GM12873 (cell line): ENCODE measurements around the gene TLE5.

ENCODE experiments used
- TF ChIP-seq, protein P1 (sequence below): IDR thresholded peaks from 2 replicates; pipeline ENCODE4 v1.5.1; 2012; ENCODE audit warnings: low read depth, mild to moderate bottlenecking, moderate library complexity, low read length, control low read depth; ENCODE audit not compliant: insufficient read depth; ENCODE audit errors: missing control alignments

TLE5 gene

DNA sequence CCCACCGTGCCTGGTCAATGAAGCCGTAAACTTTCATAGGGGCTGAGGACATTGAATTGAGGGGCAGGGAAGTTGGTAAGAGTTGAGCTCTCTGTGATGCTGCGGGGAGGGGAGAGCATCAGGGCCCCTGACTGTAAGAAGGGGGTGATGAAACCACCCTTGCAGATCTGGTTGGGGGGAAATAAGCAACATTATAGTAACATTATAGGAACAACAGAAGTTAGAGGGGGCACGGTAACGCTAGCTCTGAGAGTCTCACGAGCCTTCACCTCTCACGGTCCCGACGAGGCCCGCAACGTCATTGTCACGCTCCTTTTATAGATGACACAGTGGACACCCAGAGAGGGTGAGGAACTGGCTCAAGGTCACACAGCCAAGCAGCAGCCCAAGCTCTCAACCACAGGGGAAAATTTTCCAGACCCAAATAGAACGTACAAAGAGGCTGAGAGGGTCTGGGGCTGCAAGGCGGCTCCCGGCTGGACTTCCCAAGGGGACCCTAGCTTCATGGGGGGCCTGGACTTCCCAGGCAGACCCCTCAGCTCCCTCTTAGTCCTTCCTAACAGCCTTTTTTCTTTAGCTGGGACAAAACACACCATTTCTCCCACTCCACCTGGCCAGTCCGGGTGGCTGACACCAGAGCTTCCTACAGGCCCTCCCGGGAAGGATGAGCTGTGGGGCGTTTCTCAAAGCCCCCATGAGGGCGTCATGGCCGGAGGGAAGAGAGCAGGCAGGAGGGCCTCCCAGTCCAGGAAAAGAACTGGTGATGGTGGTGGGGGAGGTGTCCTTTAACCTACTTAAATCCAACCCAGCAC is 4.1 kb downstream of the TLE5 start:
- TF ChIP-seq, protein P1, sequence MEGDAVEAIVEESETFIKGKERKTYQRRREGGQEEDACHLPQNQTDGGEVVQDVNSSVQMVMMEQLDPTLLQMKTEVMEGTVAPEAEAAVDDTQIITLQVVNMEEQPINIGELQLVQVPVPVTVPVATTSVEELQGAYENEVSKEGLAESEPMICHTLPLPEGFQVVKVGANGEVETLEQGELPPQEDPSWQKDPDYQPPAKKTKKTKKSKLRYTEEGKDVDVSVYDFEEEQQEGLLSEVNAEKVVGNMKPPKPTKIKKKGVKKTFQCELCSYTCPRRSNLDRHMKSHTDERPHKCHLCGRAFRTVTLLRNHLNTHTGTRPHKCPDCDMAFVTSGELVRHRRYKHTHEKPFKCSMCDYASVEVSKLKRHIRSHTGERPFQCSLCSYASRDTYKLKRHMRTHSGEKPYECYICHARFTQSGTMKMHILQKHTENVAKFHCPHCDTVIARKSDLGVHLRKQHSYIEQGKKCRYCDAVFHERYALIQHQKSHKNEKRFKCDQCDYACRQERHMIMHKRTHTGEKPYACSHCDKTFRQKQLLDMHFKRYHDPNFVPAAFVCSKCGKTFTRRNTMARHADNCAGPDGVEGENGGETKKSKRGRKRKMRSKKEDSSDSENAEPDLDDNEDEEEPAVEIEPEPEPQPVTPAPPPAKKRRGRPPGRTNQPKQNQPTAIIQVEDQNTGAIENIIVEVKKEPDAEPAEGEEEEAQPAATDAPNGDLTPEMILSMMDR, result no peak

DNA sequence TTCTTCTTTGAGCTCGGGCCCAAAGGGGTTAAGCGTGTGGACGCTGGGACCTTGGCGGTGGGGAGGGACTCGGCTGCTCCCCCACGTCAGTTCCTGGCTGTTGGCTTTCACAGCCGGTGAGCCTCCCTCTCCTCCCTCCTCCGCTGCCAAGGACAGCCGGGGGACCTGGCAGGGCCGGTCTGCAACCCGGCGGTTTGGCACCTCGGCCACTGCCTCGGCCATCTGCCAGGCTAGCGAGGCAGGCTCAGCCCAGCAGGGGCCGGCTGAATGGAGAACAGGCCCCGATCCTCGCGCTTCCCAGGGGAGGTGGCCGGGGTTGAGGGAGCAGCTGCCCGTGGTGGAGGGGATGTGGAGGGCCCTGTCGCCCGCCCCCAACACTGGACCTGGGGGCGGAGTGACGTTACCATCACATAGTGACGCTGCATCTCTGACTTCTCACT is 5.0 kb downstream of the TLE5 start:
- TF ChIP-seq, protein P1, result no peak

DNA sequence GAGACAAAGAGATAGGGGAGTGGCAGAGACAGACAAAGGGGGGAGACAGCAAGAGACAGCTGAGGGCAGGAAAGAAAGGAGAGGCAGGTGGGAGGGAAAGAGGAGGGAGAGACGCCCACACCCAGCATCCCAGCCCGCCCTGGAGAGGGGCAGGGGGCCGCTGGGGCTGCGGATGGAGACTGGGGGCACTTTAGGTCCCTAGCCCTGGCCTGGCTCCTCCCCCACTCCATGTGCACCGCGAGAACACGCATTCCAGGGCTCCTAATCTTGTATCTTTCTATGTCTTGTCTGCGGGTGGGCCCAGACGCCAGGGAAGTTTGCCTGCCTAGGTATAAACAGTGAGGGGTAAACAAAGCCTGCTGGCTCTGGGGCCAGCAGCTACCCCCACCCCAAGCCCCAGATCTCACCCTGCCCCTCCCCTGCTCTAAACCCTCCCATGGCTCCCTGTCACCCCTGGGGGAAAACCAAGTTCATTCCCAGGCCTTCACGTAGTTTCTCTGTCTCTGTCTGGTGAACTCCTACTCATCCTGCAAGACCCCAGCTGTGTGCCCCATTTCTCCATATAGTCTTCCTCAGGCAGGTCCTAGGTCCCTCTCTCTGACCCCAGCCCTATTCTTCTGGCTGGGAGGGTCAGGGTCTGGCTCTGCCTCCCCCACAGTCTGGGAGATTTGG is 5.7 kb downstream of the TLE5 start:
- TF ChIP-seq, protein P1, result no peak

DNA sequence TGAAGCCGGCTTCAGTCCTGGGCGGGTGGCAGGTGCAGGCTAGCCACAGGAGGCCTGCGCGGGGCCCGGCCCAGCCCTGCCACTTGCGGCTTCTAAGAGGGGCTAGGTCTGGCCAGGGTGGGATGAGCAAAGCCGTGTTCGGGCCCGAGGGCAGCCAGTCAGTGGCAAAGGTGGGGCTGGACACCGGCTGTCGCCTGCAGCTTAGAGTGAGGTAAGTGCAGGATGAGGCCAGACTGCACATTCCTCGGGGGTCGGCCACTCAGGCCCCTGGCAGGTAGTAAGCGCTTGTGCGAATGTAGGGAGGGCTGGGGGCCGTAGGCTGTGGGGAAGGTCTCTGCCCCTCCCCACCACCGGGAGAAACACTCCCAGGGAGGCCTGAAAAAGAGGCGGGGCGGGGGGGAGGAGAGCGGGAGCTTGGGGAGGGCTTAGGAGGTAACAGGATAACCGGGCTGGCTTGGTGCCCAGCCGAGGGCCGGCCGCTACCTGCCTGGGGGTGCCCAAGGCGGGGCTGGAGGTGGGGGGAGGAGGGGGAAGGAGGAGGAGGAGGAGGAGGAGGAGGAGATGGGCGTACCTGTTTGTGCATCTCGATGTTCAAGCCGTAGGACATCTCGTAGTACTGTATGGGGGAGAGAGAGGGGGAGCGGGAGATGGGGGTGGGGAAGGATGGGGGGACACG is 6.4 kb downstream of the TLE5 start:
- TF ChIP-seq, protein P1, result no peak

DNA sequence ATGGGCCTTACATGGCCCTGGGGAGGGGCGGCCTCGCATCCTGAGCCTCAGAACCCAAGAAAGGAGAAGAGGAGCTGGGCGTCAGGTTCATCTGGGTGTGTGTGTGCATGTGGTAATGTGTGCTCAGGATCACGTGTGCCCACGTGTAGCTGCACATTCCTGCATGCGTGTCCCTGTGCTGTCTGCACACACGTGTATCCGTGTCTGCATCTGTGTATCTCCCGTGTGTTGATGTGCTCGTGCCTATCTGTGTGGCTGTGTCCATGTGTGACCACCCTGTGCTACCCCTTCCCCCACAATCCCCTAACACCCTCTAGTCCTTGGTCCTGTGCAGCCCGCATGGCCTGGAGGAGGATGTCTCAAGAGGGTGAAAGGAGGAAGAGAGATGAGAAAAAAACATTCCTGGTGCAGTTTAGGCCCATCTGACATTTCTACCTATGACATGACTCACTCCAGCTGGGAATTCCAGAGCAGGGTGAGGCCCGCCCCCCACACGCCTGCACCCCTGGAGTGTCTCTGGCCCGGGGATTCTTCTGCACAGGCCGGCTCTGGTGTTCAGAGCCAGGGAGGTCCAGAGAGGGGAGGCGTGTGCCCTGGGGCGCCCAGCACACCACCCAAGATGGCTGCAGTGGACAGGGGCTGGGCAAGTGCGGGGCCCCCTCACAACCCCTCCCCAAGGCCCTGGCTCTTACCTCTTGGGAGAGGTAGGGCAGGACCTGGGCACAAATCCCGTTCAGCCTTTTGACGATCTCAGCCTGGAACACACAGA is 7.1 kb downstream of the TLE5 start:
- TF ChIP-seq, protein P1, result no peak

DNA sequence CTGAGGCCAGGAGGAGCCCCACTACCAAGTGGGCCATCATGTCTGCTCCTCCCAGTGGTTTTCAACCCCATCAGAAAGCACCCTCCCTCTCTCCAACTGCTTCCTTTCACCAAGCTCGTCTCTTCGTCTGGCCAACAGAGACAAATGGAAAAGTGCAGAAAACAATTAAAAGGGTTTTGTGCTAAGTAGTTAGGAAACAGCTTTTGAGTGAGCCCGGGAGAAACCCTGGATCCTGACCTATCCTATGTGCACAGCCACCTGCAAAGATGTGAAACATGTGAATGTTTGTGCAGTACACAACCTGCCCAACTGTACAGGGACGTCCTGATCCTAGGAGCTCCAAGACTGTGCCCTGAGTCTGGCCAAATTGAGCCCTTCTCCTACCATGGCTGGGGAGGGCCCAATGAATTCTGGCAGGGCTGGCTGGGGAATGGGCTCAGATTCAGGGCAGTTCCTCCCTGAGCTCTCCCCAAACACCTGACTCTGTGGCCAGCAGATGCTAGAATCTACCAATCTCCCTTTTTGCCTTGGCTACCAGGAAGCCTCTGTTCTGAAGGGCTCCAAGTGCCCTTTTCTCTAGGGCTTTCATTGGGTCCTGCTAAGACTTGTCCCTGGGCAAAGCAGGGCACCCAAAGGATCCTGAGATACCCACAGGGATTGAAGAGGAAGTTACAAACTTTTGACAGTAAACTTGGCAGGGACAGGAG is 7.9 kb downstream of the TLE5 start:
- TF ChIP-seq, protein P1, result no peak
